Measurements from ENCODE around the gene MAPKAPK2.

GRCh38 chr1:206663362-206663761, 21.3 kb upstream of the MAPKAPK2 start:
- TF ChIP-seq CTCF (IDR thresholded peaks at IDR 0.05), result no peak
- TF ChIP-seq SIN3A (IDR thresholded peaks at IDR 0.05; ENCODE audit: borderline replicate concordance, insufficient read depth, low read depth, low read length), result no peak
- TF ChIP-seq, protein P1, sequence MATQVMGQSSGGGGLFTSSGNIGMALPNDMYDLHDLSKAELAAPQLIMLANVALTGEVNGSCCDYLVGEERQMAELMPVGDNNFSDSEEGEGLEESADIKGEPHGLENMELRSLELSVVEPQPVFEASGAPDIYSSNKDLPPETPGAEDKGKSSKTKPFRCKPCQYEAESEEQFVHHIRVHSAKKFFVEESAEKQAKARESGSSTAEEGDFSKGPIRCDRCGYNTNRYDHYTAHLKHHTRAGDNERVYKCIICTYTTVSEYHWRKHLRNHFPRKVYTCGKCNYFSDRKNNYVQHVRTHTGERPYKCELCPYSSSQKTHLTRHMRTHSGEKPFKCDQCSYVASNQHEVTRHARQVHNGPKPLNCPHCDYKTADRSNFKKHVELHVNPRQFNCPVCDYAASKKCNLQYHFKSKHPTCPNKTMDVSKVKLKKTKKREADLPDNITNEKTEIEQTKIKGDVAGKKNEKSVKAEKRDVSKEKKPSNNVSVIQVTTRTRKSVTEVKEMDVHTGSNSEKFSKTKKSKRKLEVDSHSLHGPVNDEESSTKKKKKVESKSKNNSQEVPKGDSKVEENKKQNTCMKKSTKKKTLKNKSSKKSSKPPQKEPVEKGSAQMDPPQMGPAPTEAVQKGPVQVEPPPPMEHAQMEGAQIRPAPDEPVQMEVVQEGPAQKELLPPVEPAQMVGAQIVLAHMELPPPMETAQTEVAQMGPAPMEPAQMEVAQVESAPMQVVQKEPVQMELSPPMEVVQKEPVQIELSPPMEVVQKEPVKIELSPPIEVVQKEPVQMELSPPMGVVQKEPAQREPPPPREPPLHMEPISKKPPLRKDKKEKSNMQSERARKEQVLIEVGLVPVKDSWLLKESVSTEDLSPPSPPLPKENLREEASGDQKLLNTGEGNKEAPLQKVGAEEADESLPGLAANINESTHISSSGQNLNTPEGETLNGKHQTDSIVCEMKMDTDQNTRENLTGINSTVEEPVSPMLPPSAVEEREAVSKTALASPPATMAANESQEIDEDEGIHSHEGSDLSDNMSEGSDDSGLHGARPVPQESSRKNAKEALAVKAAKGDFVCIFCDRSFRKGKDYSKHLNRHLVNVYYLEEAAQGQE (IDR thresholded peaks at IDR 0.05; ENCODE audit: insufficient read depth in 1 of 2, low read depth in 2 of 2, low read length in 1 of 2), result no peak
